IgD-negative memory B cell (primary cell): ENCODE results near the gene NDUFAF5. TPM values are rescaled to one million over a fixed set of nuclear protein-coding genes. Genes with fewer than 3 reads are reported as not detected.

Experiments used
- H3K27ac Mint-ChIP-seq, 3 donors: one replicate each; pipeline ENCODE4 v1.8.0; 2020 to 2022; ENCODE audit warnings: mild to moderate bottlenecking in 3 of 3, mixed read lengths in 3 of 3, moderate library complexity in 1 of 3
- H3K27me3 Mint-ChIP-seq: one replicate; pipeline ENCODE4 v1.8.0; 2021; ENCODE audit warnings: mixed read lengths
- H3K36me3 Mint-ChIP-seq: one replicate; pipeline ENCODE4 v1.8.0; 2020; ENCODE audit warnings: mild to moderate bottlenecking, mixed read lengths
- H3K4me1 Mint-ChIP-seq, 3 donors: one replicate each; pipeline ENCODE4 v1.8.0; 2020 to 2022; ENCODE audit warnings: mixed read lengths in 3 of 3, mild to moderate bottlenecking in 1 of 3
- H3K4me3 Mint-ChIP-seq, 4 donors: one replicate each; pipeline ENCODE4 v1.8.0; 2020 to 2022; ENCODE audit warnings: mild to moderate bottlenecking in 4 of 4, mixed read lengths in 4 of 4, moderate library complexity in 3 of 4
- H3K9me3 Mint-ChIP-seq, 3 donors: one replicate each; pipeline ENCODE4 v1.8.0; 2020 to 2021; ENCODE audit warnings: mixed read lengths in 3 of 3, mild to moderate bottlenecking in 1 of 3
- polyA plus RNA-seq: library from polyadenylated mRNA; unstranded; fragments of 300-500 nt; fragmentation: Illumina TruSeq; gene quantifications from one replicate; pipeline ENCODE4 v1.2.3, GENCODE V29; 2021

Gene NDUFAF5
- polyA plus RNA-seq, 1 donor from 2014 or later, result 9.1 TPM

DNA sequence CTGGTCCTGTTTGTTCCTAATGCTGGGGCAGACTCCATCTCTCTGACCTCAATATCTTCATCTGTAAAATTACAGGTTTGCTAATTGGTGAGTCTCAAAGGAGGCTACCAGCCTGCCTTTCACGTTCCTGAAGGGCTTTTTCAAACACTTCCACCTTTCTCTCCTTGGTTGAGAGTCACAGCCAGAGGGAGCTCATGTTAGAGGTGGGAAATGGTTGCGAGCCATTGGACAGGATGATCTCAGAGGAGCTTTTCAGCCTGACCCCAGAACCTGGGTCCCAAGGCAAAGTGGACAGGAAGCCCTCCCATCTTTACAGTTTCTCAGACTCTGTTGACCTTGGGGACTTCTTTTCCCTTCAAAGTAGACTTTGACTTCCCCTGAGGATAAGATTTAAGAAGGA is 37.6 kb downstream of the NDUFAF5 start:
- Mint-ChIP-seq H3K27ac (no peak overlapping the region), H3K9me3 (no peaks in the 10 kb centered on the region), H3K27me3 (no peaks in the 10 kb centered on the region), H3K4me3 (no peak overlapping the region), H3K4me1 (no peaks in the 10 kb centered on the region), H3K36me3 (no peaks in the 10 kb centered on the region)

- no peaks in the 10 kb centered on the region for H3K9me3 Mint-ChIP-seq
- H3K27me3 Mint-ChIP-seq, result peaks cover 3% of the 10 kb centered on the region
- no peaks in the 10 kb centered on the region for H3K4me1 Mint-ChIP-seq
- H3K27ac Mint-ChIP-seq, result no peak overlapping the region
- no peak overlapping the region for H3K4me3 Mint-ChIP-seq
- no peaks in the 10 kb centered on the region for H3K36me3 Mint-ChIP-seq
Observed at GRCh38 chr20:13824459-13824858, 39.6 kb downstream of the NDUFAF5 start.

GRCh38 chr20:13825465-13825864 is 40.6 kb downstream of the NDUFAF5 start:
- Mint-ChIP-seq H3K27ac (no peak overlapping the region), H3K4me3 (no peak overlapping the region), H3K4me1 (no peaks in the 10 kb centered on the region), H3K36me3 (no peaks in the 10 kb centered on the region), H3K27me3 (peaks cover 3% of the 10 kb centered on the region), H3K9me3 (no peaks in the 10 kb centered on the region)

DNA sequence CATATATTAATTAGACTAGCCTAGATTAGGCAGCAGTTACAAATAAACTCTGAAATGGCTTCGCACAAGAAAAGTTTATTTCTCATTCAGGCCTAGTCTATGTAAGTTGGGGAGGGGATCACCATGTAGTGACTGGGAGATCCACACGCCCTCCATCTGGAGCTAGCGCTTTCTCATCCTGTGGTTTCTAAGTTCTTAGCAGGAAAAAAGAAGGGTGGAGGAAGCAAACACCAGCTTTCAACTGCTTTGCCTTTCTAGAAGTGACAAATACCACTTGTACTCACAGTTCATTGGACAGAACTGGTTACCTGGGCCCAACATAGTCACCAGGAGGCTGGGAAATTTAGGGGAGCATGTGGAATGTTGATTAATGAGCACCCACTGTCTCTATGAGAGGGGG is 46.6 kb downstream of the NDUFAF5 start:
- no peak overlapping the region for H3K27ac Mint-ChIP-seq
- no peaks in the 10 kb centered on the region for H3K36me3 Mint-ChIP-seq
- H3K4me1 Mint-ChIP-seq, result no peaks in the 10 kb centered on the region
- H3K4me3 Mint-ChIP-seq, result no peak overlapping the region
- H3K9me3 Mint-ChIP-seq, result peaks cover 0 to 5% (median 2%) of the 10 kb centered on the region in 3 donors
- peaks cover 3% of the 10 kb centered on the region for H3K27me3 Mint-ChIP-seq

DNA sequence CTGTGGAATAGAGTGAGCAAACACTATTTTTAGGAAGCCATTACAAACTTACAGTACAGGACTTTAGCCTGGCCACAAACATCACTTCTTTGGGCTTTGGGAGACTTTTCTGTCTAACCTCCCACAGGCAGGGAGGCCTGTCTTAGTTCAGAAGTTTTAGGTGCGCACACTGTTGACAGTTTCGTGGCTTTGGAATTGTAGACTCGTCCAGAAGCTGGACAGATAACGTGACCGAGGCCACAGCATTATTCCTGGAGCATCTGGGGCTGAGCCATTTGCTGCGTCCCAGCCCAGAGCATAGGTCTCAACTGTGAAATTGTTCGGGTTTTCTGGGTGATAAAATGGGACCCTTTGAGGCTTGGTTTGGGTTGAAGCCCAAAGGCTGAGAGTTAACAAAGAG is 53.8 kb downstream of the NDUFAF5 start:
- no peak overlapping the region for H3K27ac Mint-ChIP-seq
- no peaks in the 10 kb centered on the region for H3K4me1 Mint-ChIP-seq
- H3K27me3 Mint-ChIP-seq, result peaks cover 5% of the 10 kb centered on the region
- no peaks in the 10 kb centered on the region for H3K36me3 Mint-ChIP-seq
- H3K9me3 Mint-ChIP-seq, result peaks cover 0 to 2% (median 0%) of the 10 kb centered on the region in 3 donors
- H3K4me3 Mint-ChIP-seq, result no peak overlapping the region

- Mint-ChIP-seq H3K27ac (no peak overlapping the region), H3K4me1 (no peaks in the 10 kb centered on the region), H3K27me3 (peaks cover 5% of the 10 kb centered on the region), H3K9me3 (peaks cover 0 to under 1% (median 0%) of the 10 kb centered on the region in 3 donors), H3K4me3 (no peak overlapping the region), H3K36me3 (no peaks in the 10 kb centered on the region)
Observed at GRCh38 chr20:13839421-13840092, 54.7 kb downstream of the NDUFAF5 start.

DNA sequence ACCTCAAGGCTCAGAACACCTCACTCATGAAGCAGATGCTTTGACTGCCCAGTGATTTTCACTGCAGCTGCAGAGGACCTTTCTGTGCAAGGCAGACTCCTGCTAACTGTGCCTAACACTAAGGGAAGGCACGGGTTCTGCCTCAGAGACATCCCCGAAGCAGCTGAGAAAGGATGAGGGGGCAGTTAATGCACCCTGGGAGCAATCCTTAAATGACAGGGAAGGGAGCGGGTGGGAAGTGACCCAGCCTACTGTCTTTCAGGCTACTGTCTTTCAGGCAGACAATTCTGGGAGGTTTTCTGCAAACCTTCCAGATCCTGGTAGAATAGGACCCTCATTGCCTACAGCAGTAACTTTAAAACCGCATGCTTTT is 55.3 kb downstream of the NDUFAF5 start:
- peaks cover 5% of the 10 kb centered on the region for H3K27me3 Mint-ChIP-seq
- H3K27ac Mint-ChIP-seq, result no peak overlapping the region
- H3K4me3 Mint-ChIP-seq, result no peak overlapping the region
- no peaks in the 10 kb centered on the region for H3K9me3 Mint-ChIP-seq
- H3K36me3 Mint-ChIP-seq, result no peaks in the 10 kb centered on the region
- no peaks in the 10 kb centered on the region for H3K4me1 Mint-ChIP-seq

DNA sequence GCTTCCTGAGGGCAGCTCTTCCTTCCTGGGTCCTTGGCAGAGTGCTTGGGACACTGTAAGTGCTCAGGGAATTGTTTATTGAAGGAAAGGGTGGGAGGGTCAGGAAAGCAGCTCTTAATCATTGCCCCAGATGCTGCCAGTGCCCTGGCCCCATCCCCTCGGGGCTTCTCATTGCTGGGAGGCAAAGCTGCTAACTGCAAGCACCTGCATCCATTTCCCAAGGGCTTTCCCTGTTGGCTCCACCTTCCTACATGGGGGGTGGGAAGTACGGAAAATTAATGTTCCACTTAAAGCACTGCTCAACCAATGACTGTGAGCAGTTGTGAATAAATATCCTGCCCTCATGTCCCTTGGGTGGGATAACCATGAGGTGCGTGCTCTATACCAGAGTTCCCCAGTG is 56.4 kb downstream of the NDUFAF5 start:
- H3K36me3 Mint-ChIP-seq, result no peaks in the 10 kb centered on the region
- H3K27ac Mint-ChIP-seq, result no peak overlapping the region
- peaks cover 5% of the 10 kb centered on the region for H3K27me3 Mint-ChIP-seq
- no peaks in the 10 kb centered on the region for H3K9me3 Mint-ChIP-seq
- no peak overlapping the region for H3K4me3 Mint-ChIP-seq
- no peaks in the 10 kb centered on the region for H3K4me1 Mint-ChIP-seq

- no peaks in the 10 kb centered on the region for H3K9me3 Mint-ChIP-seq
- H3K4me1 Mint-ChIP-seq, result no peaks in the 10 kb centered on the region
- H3K27ac Mint-ChIP-seq, result no peak overlapping the region
- H3K4me3 Mint-ChIP-seq, result no peak overlapping the region
- H3K27me3 Mint-ChIP-seq, result no peaks in the 10 kb centered on the region
- no peaks in the 10 kb centered on the region for H3K36me3 Mint-ChIP-seq
Observed at GRCh38 chr20:13844296-13844695, 59.5 kb downstream of the NDUFAF5 start.

- Mint-ChIP-seq H3K36me3 (no peaks in the 10 kb centered on the region), H3K27ac (no peak overlapping the region), H3K9me3 (no peaks in the 10 kb centered on the region), H3K27me3 (peaks cover 2% of the 10 kb centered on the region), H3K4me1 (peaks cover 0 to 5% (median 0%) of the 10 kb centered on the region in 3 donors), H3K4me3 (no peak overlapping the region)
Observed at GRCh38 chr20:13851279-13851678, 66.5 kb downstream of the NDUFAF5 start.

GRCh38 chr20:13852306-13852705 is 67.5 kb downstream of the NDUFAF5 start:
- Mint-ChIP-seq H3K4me3 (no peak overlapping the region), H3K9me3 (no peaks in the 10 kb centered on the region)

GRCh38 chr20:13855613-13856012 is 70.8 kb downstream of the NDUFAF5 start:
- Mint-ChIP-seq H3K9me3 (no peaks in the 10 kb centered on the region), H3K4me3 (no peak overlapping the region), H3K36me3 (no peaks in the 10 kb centered on the region), H3K27me3 (peaks cover 2% of the 10 kb centered on the region), H3K4me1 (peaks cover 0 to 6% (median 0%) of the 10 kb centered on the region in 3 donors), H3K27ac (no peak overlapping the region)

More at GRCh38 chr20:13852306-13852705, 67.5 kb downstream of the NDUFAF5 start:
- Mint-ChIP-seq H3K27ac (no peak overlapping the region), H3K27me3 (peaks cover 2% of the 10 kb centered on the region), H3K4me1 (peaks cover 0 to 6% (median 0%) of the 10 kb centered on the region in 3 donors), H3K36me3 (no peaks in the 10 kb centered on the region)

DNA sequence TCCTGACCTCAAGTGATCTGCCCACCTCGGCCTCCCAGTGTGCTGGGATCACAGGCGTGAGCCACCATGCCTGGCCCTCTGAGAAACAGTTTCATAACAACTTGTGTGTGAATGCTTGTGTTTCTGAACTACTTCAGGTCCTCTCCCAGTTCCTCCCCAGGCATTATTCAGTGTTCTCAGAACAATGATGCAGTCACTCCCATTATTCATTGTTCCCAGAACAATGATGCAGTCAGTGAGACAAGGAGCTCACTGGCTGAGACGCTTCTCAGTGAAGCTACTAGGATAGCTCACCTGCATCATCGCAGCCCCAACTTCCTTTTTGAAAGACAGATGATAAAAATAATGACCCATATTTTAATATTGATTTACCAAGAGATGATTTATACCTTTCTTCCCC is 71.5 kb downstream of the NDUFAF5 start:
- Mint-ChIP-seq H3K27me3 (peaks cover 2% of the 10 kb centered on the region), H3K4me1 (peaks cover 0 to 6% (median 0%) of the 10 kb centered on the region in 3 donors), H3K4me3 (no peak overlapping the region), H3K9me3 (peaks cover 0 to 3% (median 0%) of the 10 kb centered on the region in 3 donors), H3K36me3 (no peaks in the 10 kb centered on the region), H3K27ac (no peak overlapping the region)

DNA sequence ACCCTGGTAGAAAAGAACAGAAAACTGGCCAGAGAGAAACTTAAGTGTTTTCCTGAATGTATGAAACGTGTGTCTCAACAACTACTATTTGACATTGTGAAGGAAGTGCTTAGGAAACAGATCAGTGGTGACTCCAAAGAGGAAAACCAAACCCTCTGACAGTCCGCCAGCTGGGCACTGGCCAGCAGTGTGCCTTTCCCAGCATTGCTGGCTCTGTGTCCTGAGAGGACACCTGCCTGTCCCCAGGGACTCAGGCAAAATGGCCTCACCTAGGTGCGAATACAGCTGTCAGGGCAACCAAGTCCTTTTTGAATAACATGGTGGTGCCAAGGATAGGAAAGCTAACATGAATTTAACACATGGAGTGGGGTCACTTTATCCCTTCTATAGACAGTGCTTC is 72.5 kb downstream of the NDUFAF5 start:
- H3K4me3 Mint-ChIP-seq, result no peak overlapping the region
- H3K9me3 Mint-ChIP-seq, result peaks cover 0 to 3% (median 0%) of the 10 kb centered on the region in 3 donors
- H3K4me1 Mint-ChIP-seq, result peaks cover 0 to 6% (median 1%) of the 10 kb centered on the region in 3 donors
- peaks cover 2% of the 10 kb centered on the region for H3K36me3 Mint-ChIP-seq
- peaks cover 2% of the 10 kb centered on the region for H3K27me3 Mint-ChIP-seq
- H3K27ac Mint-ChIP-seq, result no peak overlapping the region

DNA sequence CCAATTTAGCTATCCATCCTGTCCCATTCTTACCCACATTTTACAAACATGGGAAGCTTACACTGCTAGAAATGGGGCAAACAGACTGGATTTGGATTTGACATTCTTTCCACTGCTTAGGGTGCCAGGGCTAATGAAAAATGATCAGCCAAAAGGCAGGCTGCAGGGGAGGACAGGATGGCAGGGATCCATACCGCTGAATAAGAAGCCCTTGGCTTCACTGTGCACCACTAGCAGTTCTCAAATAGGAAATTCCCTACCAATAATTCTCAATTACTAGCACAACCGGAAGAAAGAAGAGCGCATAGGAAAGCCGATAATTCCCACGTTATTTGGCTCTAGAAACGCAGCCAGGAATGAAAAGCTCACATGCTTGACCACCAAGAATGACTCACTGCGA is 73.1 kb downstream of the NDUFAF5 start:
- Mint-ChIP-seq H3K9me3 (peaks cover 0 to 3% (median 0%) of the 10 kb centered on the region in 3 donors), H3K27ac (no peak overlapping the region), H3K4me3 (no peak overlapping the region), H3K27me3 (peaks cover 2% of the 10 kb centered on the region), H3K4me1 (peaks cover 0 to 6% (median 1%) of the 10 kb centered on the region in 3 donors), H3K36me3 (peaks cover 2% of the 10 kb centered on the region)

DNA sequence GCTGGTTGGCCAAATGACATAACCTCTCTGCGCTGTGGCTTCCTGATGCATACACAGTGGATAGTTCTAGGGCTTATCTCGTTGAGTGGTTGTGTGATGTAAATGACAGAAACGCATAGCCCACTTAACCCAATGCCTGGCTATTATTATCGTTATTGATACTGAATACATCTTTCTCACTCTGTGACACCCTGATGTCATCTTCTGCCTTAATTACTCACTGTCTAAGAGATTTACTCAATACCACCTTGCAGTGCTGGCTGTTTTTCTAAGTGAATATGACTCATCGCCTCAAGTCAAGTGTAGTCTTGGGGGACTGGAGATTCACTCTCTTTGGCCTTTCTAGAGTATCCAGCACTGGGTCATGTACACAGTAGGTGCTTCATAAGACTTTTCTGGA is 73.6 kb downstream of the NDUFAF5 start:
- peaks cover 2% of the 10 kb centered on the region for H3K27me3 Mint-ChIP-seq
- H3K4me3 Mint-ChIP-seq, result no peak overlapping the region
- peaks cover 2% of the 10 kb centered on the region for H3K36me3 Mint-ChIP-seq
- peaks cover 0 to 3% (median 0%) of the 10 kb centered on the region in 3 donors for H3K9me3 Mint-ChIP-seq
- H3K27ac Mint-ChIP-seq, result no peak overlapping the region
- H3K4me1 Mint-ChIP-seq, result peaks cover 0 to 6% (median 1%) of the 10 kb centered on the region in 3 donors
